C4-2B (cell line): ENCODE results near the gene PRSS53.
"Not testable (repeated sequence)": the region's sequence is repeated elsewhere in the genome, so short reads cannot be mapped to it uniquely, and the experiment has no call there.

Experiments used
- CTCF ChIP-seq: fragments of 450-650 bp; conservative IDR thresholded peaks from 2 replicates; pipeline ENCODE4 v1.5.1; 2017; ENCODE audit warnings: mild to moderate bottlenecking
- ZFX ChIP-seq: fragments of 450-650 bp; IDR thresholded peaks from 2 replicates; pipeline ENCODE4 v1.6.1; 2017

- TF ChIP-seq CTCF, ZFX: not testable (repeated sequence)
Observed at GRCh38 chr16:31136822-31137499, 48.2 kb upstream of the PRSS53 start.
